GM13976 (cell line): ENCODE data around the gene ADCY2.

Experiments used
- DNase-seq: peaks from one replicate; pipeline ENCODE4 v3.0.0; 2012; ENCODE audit warnings: low spot score
- in situ Hi-C: fragments of 300-500 bp; cut with MboI; formaldehyde crosslinking; loops from one replicate; pipeline ENCODE4 v1.12.0; 2022; ENCODE audit warnings: low sequenced_read_pairs, mixed read lengths, inconsistent platforms; ENCODE audit not compliant: unreplicated experiment
- TF ChIP-seq, protein P1 (sequence below): IDR thresholded peaks from 2 replicates; pipeline ENCODE4 v1.5.1; 2012; ENCODE audit warnings: borderline replicate concordance, mild to moderate bottlenecking; ENCODE audit not compliant: insufficient read depth; ENCODE audit errors: extremely low read depth, missing control alignments, control extremely low read depth

The ADCY2 gene

GRCh38 chr5:7608772-7609171 is 212.8 kb downstream of the ADCY2 start:
- TF ChIP-seq, protein P1, sequence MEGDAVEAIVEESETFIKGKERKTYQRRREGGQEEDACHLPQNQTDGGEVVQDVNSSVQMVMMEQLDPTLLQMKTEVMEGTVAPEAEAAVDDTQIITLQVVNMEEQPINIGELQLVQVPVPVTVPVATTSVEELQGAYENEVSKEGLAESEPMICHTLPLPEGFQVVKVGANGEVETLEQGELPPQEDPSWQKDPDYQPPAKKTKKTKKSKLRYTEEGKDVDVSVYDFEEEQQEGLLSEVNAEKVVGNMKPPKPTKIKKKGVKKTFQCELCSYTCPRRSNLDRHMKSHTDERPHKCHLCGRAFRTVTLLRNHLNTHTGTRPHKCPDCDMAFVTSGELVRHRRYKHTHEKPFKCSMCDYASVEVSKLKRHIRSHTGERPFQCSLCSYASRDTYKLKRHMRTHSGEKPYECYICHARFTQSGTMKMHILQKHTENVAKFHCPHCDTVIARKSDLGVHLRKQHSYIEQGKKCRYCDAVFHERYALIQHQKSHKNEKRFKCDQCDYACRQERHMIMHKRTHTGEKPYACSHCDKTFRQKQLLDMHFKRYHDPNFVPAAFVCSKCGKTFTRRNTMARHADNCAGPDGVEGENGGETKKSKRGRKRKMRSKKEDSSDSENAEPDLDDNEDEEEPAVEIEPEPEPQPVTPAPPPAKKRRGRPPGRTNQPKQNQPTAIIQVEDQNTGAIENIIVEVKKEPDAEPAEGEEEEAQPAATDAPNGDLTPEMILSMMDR, result no peak
- in situ Hi-C loops, result no loop called here
- DNase-seq, result no peak

- in situ Hi-C loops, result no loop called here
- DNase-seq, result no peak
Observed at GRCh38 chr5:7609726-7610125, 213.8 kb downstream of the ADCY2 start.

GRCh38 chr5:7610531-7611177 is 214.7 kb downstream of the ADCY2 start:
- no peak for DNase-seq
- in situ Hi-C loops, result no loop called here
- TF ChIP-seq, protein P1, result no peak

More at GRCh38 chr5:7609726-7610125, 213.8 kb downstream of the ADCY2 start:
- TF ChIP-seq, protein P1, result no peak

GRCh38 chr5:7611518-7611917 is 215.6 kb downstream of the ADCY2 start:
- TF ChIP-seq, protein P1, result no peak
- in situ Hi-C loops, result no loop called here
- DNase-seq, result no peak

DNA sequence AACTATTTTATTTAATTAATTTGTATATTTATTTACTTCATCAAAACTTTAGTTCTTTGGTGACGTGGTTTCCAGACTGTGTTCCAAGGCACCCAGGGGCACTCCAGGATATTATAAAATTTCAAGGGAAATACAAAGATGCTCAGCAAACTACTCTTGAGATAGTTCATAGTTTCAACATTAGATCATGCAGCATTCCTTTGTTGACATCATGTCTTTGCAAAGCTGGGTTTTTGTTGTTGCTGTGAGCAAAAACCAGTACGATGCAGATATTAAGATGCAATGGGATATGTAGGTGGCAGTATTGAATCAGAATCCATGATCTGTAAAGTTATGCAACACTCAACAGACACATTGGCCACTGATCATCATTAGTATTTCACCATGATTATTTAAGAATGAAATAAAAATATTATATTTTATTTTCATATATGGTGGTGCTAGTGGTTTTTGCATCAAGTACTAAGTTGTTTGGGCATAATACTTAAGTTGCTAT is 219.7 kb downstream of the ADCY2 start:
- in situ Hi-C loops, result no loop called here
- DNase-seq, result no peak
- TF ChIP-seq, protein P1, result no peak

DNA sequence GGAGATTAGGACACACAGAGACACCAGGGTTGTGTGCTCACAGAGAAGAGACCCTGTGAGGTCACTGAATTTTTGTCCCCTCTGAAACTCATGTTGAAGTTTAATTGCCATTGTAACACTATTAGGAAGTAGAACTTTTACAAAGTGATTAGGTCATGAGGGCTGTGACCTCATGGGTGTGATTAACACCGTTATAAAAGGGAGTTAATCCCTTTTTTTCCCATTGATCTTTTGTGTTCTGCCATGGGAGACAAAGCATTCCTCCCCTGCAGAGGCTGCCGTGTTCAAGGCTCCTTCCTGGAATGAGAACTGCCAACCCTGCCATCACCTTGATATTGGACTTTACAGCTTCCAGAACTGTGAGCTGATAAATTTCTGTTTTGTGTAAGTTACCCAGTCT is 221.0 kb downstream of the ADCY2 start:
- in situ Hi-C loops, result no loop called here
- DNase-seq, result no peak
- TF ChIP-seq, protein P1, result no peak

DNA sequence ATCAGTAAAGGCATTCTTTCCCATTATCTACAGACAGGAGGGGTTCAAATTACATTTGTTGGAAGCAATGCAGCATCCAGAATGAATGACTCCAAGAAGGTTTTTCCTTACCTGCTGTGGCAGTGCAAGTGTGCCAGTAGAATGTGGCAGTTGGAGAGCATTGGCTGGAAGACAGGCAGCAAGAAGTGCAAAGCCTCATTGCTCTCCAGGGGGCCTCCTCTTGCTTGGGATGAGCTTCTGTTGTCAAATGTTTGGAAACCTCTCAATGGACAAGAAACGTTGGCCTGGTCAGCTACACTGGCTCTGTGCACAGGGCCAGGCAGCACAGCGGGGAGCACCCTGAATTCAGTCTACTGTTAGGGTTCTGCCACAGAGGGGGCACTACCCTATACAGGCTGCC is 226.6 kb downstream of the ADCY2 start:
- in situ Hi-C loops, result no loop called here
- TF ChIP-seq, protein P1, result no peak
- DNase-seq, result no peak
